Measurements from ENCODE around the gene TMEM181. TPM values are rescaled to one million over a fixed set of nuclear protein-coding genes. Genes with fewer than 3 reads are reported as not detected.

TMEM181 gene
- polyA plus RNA-seq, 1 of the 3 experiments (the other 2 are of a cell fraction): 19.5 TPM

GRCh38 chr6:158620963-158621693, 61.2 kb downstream of the TMEM181 start:
- no peaks in the 10 kb centered on the region for H3K9me3 ChIP-seq
- ChIA-PET POLR2A (interaction anchor here (0.5 to 1.8 kb wide), 5 partner anchors 9 to 128 kb away, joined by 3 to 14 read pairs (median 4); partner anchors contain the start of gene DYNLT1), CTCF (interaction anchor here (1.0 to 4.5 kb wide), 6 partner anchors 11 to 407 kb away, joined by 3 to 24 read pairs (median 8); no protein-coding TSS in a partner anchor)
- no peaks in the 10 kb centered on the region for H3F3A ChIP-seq (replicated peaks; ENCODE audit: insufficient read depth)
- TF ChIP-seq GATA2 (CRISPR knock-in tag; IDR thresholded peaks at IDR 0.05): peak; percentile 46
- TF ChIP-seq EZH2phosphoT487 (IDR thresholded peaks at IDR 0.05; ENCODE audit: borderline replicate concordance, low read depth): no peak
- no peak for TF ChIP-seq SIN3A (IDR thresholded peaks at IDR 0.05; ENCODE audit: borderline replicate concordance, low read depth, low read length)
- TF ChIP-seq NRF1 (IDR thresholded peaks at IDR 0.05; ENCODE audit: low read depth, low read length): no peak
- TF ChIP-seq MXI1 (IDR thresholded peaks at IDR 0.05; ENCODE audit: low read depth, low read length): 0 out of 2 replicates have a peak, but pooled peaks have one; percentile 36
- no peak overlapping the region for H2AFZ ChIP-seq (ENCODE audit: low read depth)
- no peak overlapping the region; a peak in 1 of 4 replicates for H3K4me3 ChIP-seq (ENCODE audit: low read depth in 2 of 2, low read length in 1 of 2)
- peaks cover 3% of the 10 kb centered on the region; the same call in 1 of the 2 replicates for H3K79me2 ChIP-seq (ENCODE audit: insufficient read depth)
- H3K9ac ChIP-seq: no peak overlapping the region
- 77% methylated on average over 8 of the region's 13 CpGs for WGBS (ENCODE audit: low lambda C conversion rate)
- peak; percentile 66 for DNase-seq
- H4K20me1 ChIP-seq (ENCODE audit: insufficient read depth): no peaks in the 10 kb centered on the region
- H3K4me2 ChIP-seq: no peak overlapping the region
- H3K36me3 ChIP-seq (replicated peaks in 1 of 2; ENCODE audit: control insufficient read depth in 1 of 2, insufficient read depth in 2 of 2, low read length in 1 of 2): peaks cover 9 to 37% of the 10 kb centered on the region in 2 experiments
- H3K27me3 ChIP-seq (ENCODE audit: insufficient read depth): no peaks in the 10 kb centered on the region
- peaks cover 0 to 45% of the 10 kb centered on the region in 2 experiments; a peak in 2 of 4 replicates for H3K4me1 ChIP-seq (ENCODE audit: control insufficient read depth in 1 of 2, insufficient read depth in 2 of 2, low read depth in 1 of 2, low read length in 1 of 2)
- peak overlapping the region in 1 of 2 experiments; percentile 99; a peak in 2 of 4 replicates for H3K27ac ChIP-seq (ENCODE audit: low read depth in 2 of 2, low read length in 1 of 2)
- H3K9me2 ChIP-seq: no peaks in the 10 kb centered on the region

- Histone ChIP-seq H3K9me3 (no peaks in the 10 kb centered on the region), H3F3A (replicated peaks; ENCODE audit: insufficient read depth) (no peaks in the 10 kb centered on the region), H4K20me1 (ENCODE audit: insufficient read depth) (no peaks in the 10 kb centered on the region), H3K36me3 (replicated peaks in 1 of 2; ENCODE audit: control insufficient read depth in 1 of 2, insufficient read depth in 2 of 2, low read length in 1 of 2) (peaks cover 8 to 40% of the 10 kb centered on the region in 2 experiments), H3K27me3 (ENCODE audit: insufficient read depth) (no peaks in the 10 kb centered on the region), H3K27ac (ENCODE audit: low read depth in 2 of 2, low read length in 1 of 2) (peak overlapping the region in 1 of 2 experiments; percentile 99; a peak in 2 of 4 replicates), H3K9me2 (no peaks in the 10 kb centered on the region), H3K4me1 (ENCODE audit: control insufficient read depth in 1 of 2, insufficient read depth in 2 of 2, low read depth in 1 of 2, low read length in 1 of 2) (peaks cover 0 to 45% of the 10 kb centered on the region in 2 experiments; a peak in 2 of 4 replicates), H3K9ac (no peak overlapping the region), H3K4me3 (ENCODE audit: low read depth in 2 of 2, low read length in 1 of 2) (no peak overlapping the region; a peak in 1 of 4 replicates), H3K4me2 (no peak overlapping the region), H2AFZ (ENCODE audit: low read depth) (no peak overlapping the region), H3K79me2 (ENCODE audit: insufficient read depth) (peaks cover 3% of the 10 kb centered on the region; the same call in 1 of the 2 replicates)
- CTCF ChIA-PET: interaction anchor here (0.8 to 4.5 kb wide), 7 partner anchors 12 to 408 kb away, joined by 3 to 24 read pairs (median 4); no protein-coding TSS in a partner anchor
- DNase-seq: peak; percentile 85
- 89% methylated on average over 17 of the region's 25 CpGs for WGBS (ENCODE audit: low lambda C conversion rate)
- POLR2A ChIA-PET: interaction anchor here (0.5 to 1.8 kb wide), 5 partner anchors 10 to 129 kb away, joined by 3 to 14 read pairs (median 4); partner anchors contain the start of gene DYNLT1
- TF ChIP-seq FOSL2 (IDR thresholded peaks at IDR 0.05; ENCODE audit: borderline replicate concordance, low read depth): no peak
- no peak for TF ChIP-seq MAX (IDR thresholded peaks at IDR 0.05; ENCODE audit: low read depth)
- TF ChIP-seq FOXM1 (IDR thresholded peaks at IDR 0.05; ENCODE audit: low read depth): no peak
- TF ChIP-seq GABPA (IDR thresholded peaks at IDR 0.05; ENCODE audit: low read depth): no peak
- peak; percentile 82 for TF ChIP-seq MXI1 (IDR thresholded peaks at IDR 0.05; ENCODE audit: low read depth, low read length)
- TF ChIP-seq RCOR1 (IDR thresholded peaks at IDR 0.05; ENCODE audit: low read length): peak; percentile 84
- no peak for TF ChIP-seq USF2 (IDR thresholded peaks at IDR 0.05; ENCODE audit: borderline replicate concordance, low read depth, low read length)
- TF ChIP-seq USF1 (IDR thresholded peaks at IDR 0.05; ENCODE audit: borderline replicate concordance, low read depth): no peak
- no peak for TF ChIP-seq MEF2A (IDR thresholded peaks at IDR 0.05; ENCODE audit: borderline replicate concordance, low read depth)
- no peak for TF ChIP-seq PBX3 (IDR thresholded peaks at IDR 0.05)
- peak; percentile 14; the same call in 1 of the 2 replicates for TF ChIP-seq NRF1 (IDR thresholded peaks at IDR 0.05; ENCODE audit: low read depth, low read length)
- TF ChIP-seq EP300 (IDR thresholded peaks at IDR 0.05; ENCODE audit: borderline replicate concordance in 1 of 2, low read depth in 1 of 2, low read length in 1 of 2): peak in 1 of 2 experiments; percentile 87; a peak in 2 of 4 replicates
- TF ChIP-seq FOXJ3 (CRISPR knock-in tag; IDR thresholded peaks at IDR 0.05): peak; percentile 22; the same call in 1 of the 2 replicates
Observed at GRCh38 chr6:158621694-158622544, 62.0 kb downstream of the TMEM181 start.
